K562 (cell line): ENCODE data around the gene CPM. TPM values are rescaled to one million over a fixed set of nuclear protein-coding genes. Genes with fewer than 3 reads are reported as not detected.

ENCODE experiments used
- ARHGAP35 ChIP-seq: fragments of 450-650 bp; IDR thresholded peaks from 2 replicates; pipeline ENCODE4 v1.6.1; 2018; ENCODE audit not compliant: partially characterized antibody
- BACH1 ChIP-seq: fragments of 200-800 bp; sonication (Bioruptor generic); IDR thresholded peaks from 2 replicates; pipeline ENCODE4 v1.6.1; 2016; ENCODE audit warnings: missing genetic modification characterization, missing compliant biosample characterization
- CEBPB ChIP-seq: fragments of 450-650 bp; IDR thresholded peaks from 2 replicates; pipeline ENCODE4 v1.6.1; 2016; ENCODE audit warnings: missing genetic modification characterization, missing compliant biosample characterization
- CSDE1 ChIP-seq, 2 experiments: fragments of 450-650 bp; IDR thresholded peaks; 2 replicates each; pipeline ENCODE4 v1.6.1; 2016; ENCODE audit warnings: mild to moderate bottlenecking in 1 of 2
- CTCF ChIP-seq, 3 experiments: IDR thresholded peaks in 2 of 3; conservative IDR thresholded peaks in 1 of 3; 2 replicates each; pipeline ENCODE4 v1.5.1; 2011 to 2012; ENCODE audit warnings: low read length in 3 of 3, mild to moderate bottlenecking in 3 of 3, control low read depth in 2 of 3, improper control_type of control experiment in 1 of 3, inconsistent platforms in 1 of 3, low read depth in 1 of 3, mixed read lengths in 1 of 3, moderate library complexity in 1 of 3; ENCODE audit not compliant: insufficient read depth in 2 of 3
- DNMT1 ChIP-seq: fragments of 450-650 bp; IDR thresholded peaks from 2 replicates; pipeline ENCODE4 v1.6.1; 2016; ENCODE audit warnings: antibody characterized with exemption, mild to moderate bottlenecking
- E2F6 ChIP-seq, 2 experiments: IDR thresholded peaks; 2 replicates each; pipeline ENCODE4 v1.6.1; 2011; ENCODE audit warnings: borderline replicate concordance in 1 of 2, control low read depth in 1 of 2, low read depth in 1 of 2, low read length in 1 of 2, mild to moderate bottlenecking in 1 of 2, mixed read lengths in 1 of 2, moderate library complexity in 1 of 2; ENCODE audit not compliant: insufficient read depth in 1 of 2, insufficient read length in 1 of 2, poor library complexity in 1 of 2, severe bottlenecking in 1 of 2; ENCODE audit errors: extremely low read depth in 1 of 2
- HDAC6 ChIP-seq: IDR thresholded peaks from 2 replicates; pipeline ENCODE4 v1.6.1; 2012; ENCODE audit warnings: low read depth, mild to moderate bottlenecking, control low read depth, inconsistent platforms, low read length, moderate library complexity
- HINFP ChIP-seq: fragments of 450-650 bp; conservative IDR thresholded peaks from 2 replicates; pipeline ENCODE4 v1.6.1; 2016; ENCODE audit warnings: missing genetic modification characterization, low read depth, mild to moderate bottlenecking, control low read depth, missing compliant biosample characterization
- KHSRP ChIP-seq: fragments of 450-650 bp; IDR thresholded peaks from 2 replicates; pipeline ENCODE4 v1.6.1; 2017
- RBM25 ChIP-seq: fragments of 200-400 bp; formaldehyde crosslinking; IDR thresholded peaks from 2 replicates; pipeline ENCODE4 v1.6.1; 2018; ENCODE audit warnings: low read length, low read depth, moderate library complexity; ENCODE audit not compliant: severe bottlenecking
- RBM39 ChIP-seq: fragments of 200-400 bp; formaldehyde crosslinking; optimal IDR thresholded peaks from 2 replicates; pipeline ENCODE3; 2018; ENCODE audit warnings: low read depth, low read length
- SPI1 ChIP-seq: IDR thresholded peaks from 2 replicates; pipeline ENCODE4 v1.6.1; 2011; ENCODE audit warnings: low read depth, low read length, control low read depth, borderline replicate concordance
- TAF15 ChIP-seq: fragments of 200-400 bp; formaldehyde crosslinking; IDR thresholded peaks from 2 replicates; pipeline ENCODE4 v1.6.1; 2017; ENCODE audit warnings: mild to moderate bottlenecking, low read depth, low read length, moderate library complexity
- U2AF1 ChIP-seq: fragments of 200-400 bp; formaldehyde crosslinking; optimal IDR thresholded peaks from 2 replicates; pipeline ENCODE3; 2017; ENCODE audit warnings: mild to moderate bottlenecking, low read depth, low read length, moderate library complexity
- YBX1 ChIP-seq: fragments of 450-650 bp; IDR thresholded peaks from 2 replicates; pipeline ENCODE4 v1.7.1; 2016; ENCODE audit warnings: mild to moderate bottlenecking
- ZNF165 ChIP-seq: fragments of 250-450 bp; sonication (Bioruptor Pico); IDR thresholded peaks from 2 replicates; pipeline ENCODE4 v1.4.0; 2020; ENCODE audit warnings: borderline replicate concordance
- ZNF184 ChIP-seq: sonication (generic); formaldehyde crosslinking; IDR thresholded peaks from 2 replicates; pipeline ENCODE4 v1.5.0; 2020; ENCODE audit warnings: missing genetic modification reagents
- ZNF217 ChIP-seq: sonication (generic); formaldehyde crosslinking; IDR thresholded peaks from 2 replicates; pipeline ENCODE4 v1.8.0; 2022; ENCODE audit warnings: mild to moderate bottlenecking, missing genetic modification reagents
- polyA plus RNA-seq, 8 experiments: library from polyadenylated mRNA; depleted of rRNA in 4 of 8; stranded (reverse) in 5 of 8; unstranded in 3 of 8; fragments of >200 nt; fragmentation: Nextera tagmentation in 2 of 8; fragmentation: Illumina TruSeq in 1 of 8; extraction: Ambion mirVana in 2 of 8; extraction: Trizol in 1 of 8; gene quantifications; 2 replicates each; pipeline versions ENCODE4 v1.2.1 to v1.2.3, GENCODE V29; 2011 to 2014; ENCODE audit warnings: inconsistent platforms in 1 of 8, missing spikeins in 1 of 8
- total RNA-seq, 7 experiments: library from RNA; depleted of rRNA in 6 of 7; stranded (reverse); fragments of >200 nt in 6 of 7; fragmentation: Illumina TruSeq in 2 of 7; extraction: Trizol in 2 of 7; gene quantifications; 2 replicates each; pipeline versions ENCODE4 v1.2.1 to v1.2.3, GENCODE V29; 2011 to 2021; ENCODE audit warnings: low replicate concordance in 1 of 7

The CPM gene
- total and polyA plus RNA-seq, 9 of the 15 experiments (the other 6 are each of a cell fraction or from before 2014, with no cell fraction given): 0.31 TPM; not detected in 8

- no peak for TF ChIP-seq ARHGAP35
- TF ChIP-seq CSDE1 (IDR thresholded peaks at IDR 0.05): no peak
- TF ChIP-seq YBX1: no peak
- no peak for TF ChIP-seq SPI1
- TF ChIP-seq HINFP (tag): no peak
- TF ChIP-seq E2F6 (IDR thresholded peaks at IDR 0.05; ENCODE audit: borderline replicate concordance in 1 of 2, extremely low read depth in 1 of 2, insufficient read depth in 1 of 2, insufficient read length in 1 of 2, low read depth in 1 of 2, low read length in 1 of 2, poor library complexity in 1 of 2, severe bottlenecking in 1 of 2): peak; percentile 52 to 84
- 0 out of 2 replicates have a peak, but pooled peaks have one; percentile 7 for TF ChIP-seq CEBPB (tag)
- no peak for TF ChIP-seq DNMT1
- no peak for TF ChIP-seq HDAC6
- no peak for TF ChIP-seq ZNF184 (CRISPR knock-in tag)
- TF ChIP-seq ZNF165: no peak
- TF ChIP-seq U2AF1: peak; percentile 78
- peak; percentile 66; the same call in 1 of the 2 replicates for TF ChIP-seq TAF15
- TF ChIP-seq ZNF217 (CRISPR knock-in tag): no peak
- no peak for TF ChIP-seq BACH1 (tag)
- TF ChIP-seq RBM39: no peak
- peak; percentile 53 for TF ChIP-seq RBM25
- TF ChIP-seq CTCF (IDR thresholded peaks at IDR 0.05 in 2 of 3, conservative IDR thresholded peaks at IDR 0.05 in 1 of 3; ENCODE audit: insufficient read depth in 2 of 3, low read depth in 1 of 3, low read length in 3 of 3): peak; percentile 69 to 74 (median 69)
- TF ChIP-seq KHSRP: no peak
Observed at GRCh38 chr12:68807576-68808387, 125.2 kb downstream of the CPM start, which contains the start of gene MDM2 (continued).
